HG02571 (cell line): ENCODE results near the gene PARP14.
"Not testable (repeated sequence)": the region's sequence is repeated elsewhere in the genome, so short reads cannot be mapped to it uniquely, and the experiment has no call there.

Experiments used
- ATAC-seq: cut with Tn5 transposase; IDR thresholded peaks from one replicate; pipeline ENCODE4 v1.9.1; 2021; ENCODE audit warnings: mild to moderate bottlenecking, moderate library complexity; ENCODE audit not compliant: unreplicated experiment

Gene PARP14

GRCh38 chr3:122719273-122719921 lies 38.8 kb downstream of the PARP14 start:
- ATAC-seq: no peak

GRCh38 chr3:122725106-122725505 lies 44.5 kb downstream of the PARP14 start:
- ATAC-seq: no peak

GRCh38 chr3:122727294-122727693 lies 46.7 kb downstream of the PARP14 start:
- ATAC-seq: no peak

GRCh38 chr3:122727766-122728165 lies 47.1 kb downstream of the PARP14 start:
- no peak for ATAC-seq

- ATAC-seq: no peak
Observed at GRCh38 chr3:122728186-122728585, 47.5 kb downstream of the PARP14 start.

GRCh38 chr3:122728756-122729514 lies 48.3 kb downstream of the PARP14 start:
- ATAC-seq: no peak

GRCh38 chr3:122730240-122730639 lies 49.6 kb downstream of the PARP14 start:
- no peak for ATAC-seq

- ATAC-seq: not testable (repeated sequence)
Observed at GRCh38 chr3:122732682-122733525, 52.3 kb downstream of the PARP14 start.

- ATAC-seq: no peak
Observed at GRCh38 chr3:122739172-122739571, 58.5 kb downstream of the PARP14 start.

- no peak for ATAC-seq
Observed at GRCh38 chr3:122742234-122742633, 61.6 kb downstream of the PARP14 start.

GRCh38 chr3:122743581-122744120 lies 63.0 kb downstream of the PARP14 start:
- no peak for ATAC-seq

GRCh38 chr3:122745369-122746021 lies 64.9 kb downstream of the PARP14 start:
- ATAC-seq: no peak

GRCh38 chr3:122747295-122747694 lies 66.7 kb downstream of the PARP14 start:
- not testable (repeated sequence) for ATAC-seq

GRCh38 chr3:122748347-122748746 lies 67.7 kb downstream of the PARP14 start:
- ATAC-seq: no peak

- ATAC-seq: no peak
Observed at GRCh38 chr3:122754929-122755328, 74.3 kb downstream of the PARP14 start.

- no peak for ATAC-seq
Observed at GRCh38 chr3:122755491-122755890, 74.9 kb downstream of the PARP14 start.

GRCh38 chr3:122758877-122759560 lies 78.4 kb downstream of the PARP14 start:
- ATAC-seq: no peak

- ATAC-seq: no peak
Observed at GRCh38 chr3:122760453-122761271, 80.0 kb downstream of the PARP14 start.

GRCh38 chr3:122766430-122766829 lies 85.8 kb downstream of the PARP14 start:
- no peak for ATAC-seq
